Stimulated activated CD8-positive, alpha-beta memory T cell treated with anti-CD3 and anti-CD28 coated beads, Interleukin-12 subunit alpha, Interleukin-12 subunit beta, amount 100 ng/mL, for 24 hours (primary cell): ENCODE results near the gene CDX1.

Experiments
- DNase-seq: peaks from one replicate; pipeline ENCODE4 v3.0.0-alpha.2; 2020; ENCODE audit errors: extremely low read depth

Gene CDX1

GRCh38 chr5:150182774-150183173 is 16.2 kb downstream of the CDX1 start:
- DNase-seq = no peak

- DNase-seq = no peak
Measured at GRCh38 chr5:150183436-150183835, 16.9 kb downstream of the CDX1 start.

GRCh38 chr5:150184006-150184405 is 17.4 kb downstream of the CDX1 start:
- no peak for DNase-seq

- no peak for DNase-seq
Measured at GRCh38 chr5:150184990-150185912, 18.7 kb downstream of the CDX1 start.

GRCh38 chr5:150186137-150186536 is 19.6 kb downstream of the CDX1 start:
- DNase-seq = no peak

GRCh38 chr5:150186897-150187296 is 20.3 kb downstream of the CDX1 start:
- no peak for DNase-seq

GRCh38 chr5:150188146-150188842 is 21.7 kb downstream of the CDX1 start:
- no peak for DNase-seq

- no peak for DNase-seq
Measured at GRCh38 chr5:150189326-150189725, 22.7 kb downstream of the CDX1 start.

- DNase-seq = no peak
Measured at GRCh38 chr5:150189728-150190502, 23.3 kb downstream of the CDX1 start, which contains the start of gene SLC6A7. Gene SLC6A7 (plus strand): TSS chr5:150190062. CDS start chr5:150190328, 266 bp downstream.

- DNase-seq = no peak
Measured at GRCh38 chr5:150190503-150190979, 24.0 kb downstream of the CDX1 start.

- DNase-seq = no peak
Measured at GRCh38 chr5:150190987-150191386, 24.4 kb downstream of the CDX1 start.

GRCh38 chr5:150192462-150192861 is 25.9 kb downstream of the CDX1 start:
- no peak for DNase-seq

- DNase-seq = no peak
Measured at GRCh38 chr5:150195736-150196485, 29.3 kb downstream of the CDX1 start.

- DNase-seq = no peak
Measured at GRCh38 chr5:150196514-150196913, 29.9 kb downstream of the CDX1 start.

- no peak for DNase-seq
Measured at GRCh38 chr5:150196986-150197385, 30.4 kb downstream of the CDX1 start.

- no peak for DNase-seq
Measured at GRCh38 chr5:150197476-150197875, 30.9 kb downstream of the CDX1 start.

GRCh38 chr5:150202501-150202900 is 35.9 kb downstream of the CDX1 start:
- no peak for DNase-seq

GRCh38 chr5:150203832-150204589 is 37.4 kb downstream of the CDX1 start:
- DNase-seq = no peak

GRCh38 chr5:150204590-150204960 is 38.0 kb downstream of the CDX1 start:
- no peak for DNase-seq

GRCh38 chr5:150206098-150206778 is 39.7 kb downstream of the CDX1 start:
- no peak for DNase-seq
